ENCODE data around the gene MEPCE. TPM values are rescaled to one million over a fixed set of nuclear protein-coding genes. Genes with fewer than 3 reads are reported as not detected.

Gene MEPCE
- total and polyA plus RNA-seq, 2 of the 8 experiments (the other 6 are each of a cell fraction or from before 2014, with no cell fraction given) = 22.8 to 48.8 TPM

- TF ChIP-seq CHD7 (IDR thresholded peaks at IDR 0.05; ENCODE audit: insufficient replicate concordance, low read length) = no peak
Observed at GRCh38 chr7:100413346-100413745, 16.3 kb upstream of the MEPCE start (continued).

All from H1 (cell line).